GM19452 (cell line): Measurements from ENCODE around the gene TEDDM1.
"Not testable (repeated sequence)": the region's sequence is repeated elsewhere in the genome, so short reads cannot be mapped to it uniquely, and the experiment has no call there.

Experiments
- ATAC-seq: cut with Tn5 transposase; IDR thresholded peaks from one replicate; pipeline ENCODE4 v1.9.1; 2021; ENCODE audit not compliant: unreplicated experiment

Gene TEDDM1

GRCh38 chr1:182383037-182383661, 17.3 kb downstream of the TEDDM1 start:
- ATAC-seq, result no peak

GRCh38 chr1:182381962-182382819, 18.3 kb downstream of the TEDDM1 start:
- no peak for ATAC-seq

DNA sequence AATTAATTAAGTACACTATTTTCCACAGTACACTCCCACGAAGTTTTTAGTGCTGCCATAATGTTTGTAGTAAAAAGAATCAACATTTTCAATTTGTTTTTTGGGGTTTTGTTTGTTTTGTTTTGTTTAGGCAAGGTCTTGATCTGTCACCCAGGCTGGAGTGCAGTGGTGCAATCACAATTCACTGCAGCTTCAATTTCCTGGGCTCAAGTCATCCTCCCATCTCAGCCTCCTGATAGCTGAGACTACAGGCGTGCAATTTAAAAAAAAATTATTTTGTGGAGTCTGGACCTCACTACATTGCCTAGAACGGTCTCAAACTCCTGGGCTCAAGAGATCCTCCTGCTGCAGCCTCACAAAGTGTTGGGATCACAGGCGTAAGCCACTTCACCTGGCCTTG, 20.3 kb downstream of the TEDDM1 start:
- no peak for ATAC-seq

DNA sequence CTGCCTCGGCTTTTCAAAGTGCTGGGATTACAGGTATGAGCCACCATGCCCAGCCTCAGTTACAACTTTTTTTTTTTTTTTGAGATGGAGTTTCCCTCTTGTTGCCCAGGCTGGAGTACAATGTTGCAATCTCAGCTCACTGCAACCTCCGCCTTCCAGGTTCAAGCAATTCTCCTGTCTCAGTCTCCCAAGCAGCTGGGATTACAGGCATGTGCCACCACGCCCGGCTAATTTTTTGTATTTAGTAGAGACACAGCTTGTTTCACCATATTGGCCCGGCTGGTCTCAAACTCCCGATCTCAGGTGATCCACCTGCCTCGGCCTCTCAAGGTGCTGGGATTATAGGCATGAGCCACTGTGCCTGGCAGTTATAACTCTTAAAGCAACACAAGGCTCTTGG, 20.7 kb downstream of the TEDDM1 start:
- not testable (repeated sequence) for ATAC-seq

DNA sequence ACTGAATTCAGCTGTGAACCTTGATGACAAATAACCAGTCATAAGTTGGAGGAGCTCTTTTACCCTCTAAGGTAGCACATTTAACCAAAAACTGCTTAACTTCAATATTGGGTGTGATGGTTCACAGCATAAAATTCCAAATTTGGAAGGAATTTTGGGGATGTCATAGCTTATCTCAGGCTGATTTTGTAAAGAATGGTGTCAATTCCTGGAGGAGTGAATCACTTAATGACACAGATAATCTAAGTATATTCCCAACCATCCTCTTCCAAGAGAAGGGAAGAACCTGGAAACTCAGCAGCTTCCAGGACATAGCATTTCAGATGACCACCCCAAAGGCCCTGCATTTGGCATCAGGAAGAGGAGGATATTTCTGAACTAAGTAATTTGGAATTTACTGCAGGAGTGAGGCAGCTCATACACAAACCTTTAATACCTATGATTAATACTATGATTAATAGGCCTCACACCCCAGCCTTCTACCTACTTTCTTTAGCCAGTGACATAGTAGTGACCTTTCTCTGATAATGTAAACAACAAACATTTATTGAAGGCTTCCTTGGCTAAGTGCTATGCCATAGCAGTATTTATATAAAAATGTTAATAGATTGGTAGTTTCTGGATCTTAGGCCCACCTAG, 23.4 kb downstream of the TEDDM1 start:
- ATAC-seq, result no peak

GRCh38 chr1:182374101-182374834, 26.2 kb downstream of the TEDDM1 start:
- no peak for ATAC-seq

DNA sequence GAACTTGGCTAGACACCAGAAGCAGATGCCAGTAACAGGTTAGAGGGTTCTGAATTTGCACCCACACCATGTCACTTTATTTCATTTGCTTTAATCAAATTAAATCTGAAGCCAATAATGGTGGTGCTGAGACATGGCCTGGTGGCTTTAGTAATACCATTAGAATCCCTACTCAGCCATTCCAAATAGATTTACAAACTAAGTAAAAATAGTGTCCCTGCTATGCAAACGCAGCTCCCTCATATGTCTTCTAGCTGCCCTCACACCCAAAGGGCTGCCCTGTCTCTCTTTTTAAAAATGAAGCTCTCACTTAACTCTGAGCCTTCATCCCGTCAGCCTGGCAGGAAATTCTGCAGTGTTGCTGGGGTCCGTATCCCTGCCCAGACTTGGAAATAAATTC, 29.9 kb downstream of the TEDDM1 start:
- ATAC-seq, result no peak

- ATAC-seq, result no peak
These were observed 31.6 kb downstream of the TEDDM1 start for GRCh38 chr1:182368903-182369302.

DNA sequence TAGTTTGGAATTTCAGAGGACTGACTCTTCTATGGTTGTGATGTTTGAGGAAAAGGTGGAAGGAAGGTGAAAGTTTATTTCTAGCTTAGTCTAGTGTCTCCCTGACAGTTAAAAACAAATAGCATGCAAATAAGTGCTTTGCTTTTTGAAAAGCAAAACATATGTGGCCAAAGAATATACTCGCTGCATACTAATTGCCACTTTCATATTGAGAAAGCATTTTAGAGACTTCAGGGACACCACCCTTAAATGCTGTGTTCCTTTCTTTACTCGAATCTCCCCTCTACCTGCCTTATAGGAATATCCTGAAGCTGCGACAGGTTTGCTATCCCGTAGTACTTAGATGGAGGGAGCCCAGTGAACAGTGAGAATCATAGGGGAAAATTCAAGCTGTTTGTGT, 32.1 kb downstream of the TEDDM1 start:
- ATAC-seq, result no peak

- ATAC-seq, result no peak
These were observed 32.5 kb downstream of the TEDDM1 start for GRCh38 chr1:182367926-182368325.

GRCh38 chr1:182366596-182366995, 33.9 kb downstream of the TEDDM1 start:
- no peak for ATAC-seq

- ATAC-seq, result no peak
These were observed 40.8 kb downstream of the TEDDM1 start for GRCh38 chr1:182359645-182360044.

DNA sequence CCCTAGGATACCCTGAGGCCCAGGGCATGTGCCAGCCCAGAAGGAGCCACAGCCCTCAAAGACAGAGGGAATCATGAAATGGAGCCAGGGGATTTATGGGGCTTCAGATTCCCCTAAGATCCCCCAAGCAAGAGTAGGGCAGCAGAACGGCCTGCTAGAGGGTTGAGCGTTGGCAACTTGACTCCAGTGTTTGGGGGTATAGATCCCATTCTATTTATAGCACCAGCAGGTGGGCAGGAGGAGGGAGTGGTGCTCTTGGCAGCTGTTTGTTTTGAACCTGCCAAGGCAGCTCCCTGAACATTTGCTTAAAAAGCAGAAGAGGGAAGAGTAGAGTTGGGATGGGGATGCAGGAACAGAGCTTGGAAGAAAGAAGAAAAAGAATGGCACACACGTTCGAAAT, 42.6 kb downstream of the TEDDM1 start:
- ATAC-seq, result no peak

GRCh38 chr1:182357171-182357570, 43.3 kb downstream of the TEDDM1 start:
- ATAC-seq, result no peak

GRCh38 chr1:182355723-182356098, 44.8 kb downstream of the TEDDM1 start:
- no peak for ATAC-seq

GRCh38 chr1:182351790-182352364, 48.6 kb downstream of the TEDDM1 start:
- ATAC-seq, result no peak

- ATAC-seq, result no peak
These were observed 49.6 kb downstream of the TEDDM1 start for GRCh38 chr1:182350839-182351238.

DNA sequence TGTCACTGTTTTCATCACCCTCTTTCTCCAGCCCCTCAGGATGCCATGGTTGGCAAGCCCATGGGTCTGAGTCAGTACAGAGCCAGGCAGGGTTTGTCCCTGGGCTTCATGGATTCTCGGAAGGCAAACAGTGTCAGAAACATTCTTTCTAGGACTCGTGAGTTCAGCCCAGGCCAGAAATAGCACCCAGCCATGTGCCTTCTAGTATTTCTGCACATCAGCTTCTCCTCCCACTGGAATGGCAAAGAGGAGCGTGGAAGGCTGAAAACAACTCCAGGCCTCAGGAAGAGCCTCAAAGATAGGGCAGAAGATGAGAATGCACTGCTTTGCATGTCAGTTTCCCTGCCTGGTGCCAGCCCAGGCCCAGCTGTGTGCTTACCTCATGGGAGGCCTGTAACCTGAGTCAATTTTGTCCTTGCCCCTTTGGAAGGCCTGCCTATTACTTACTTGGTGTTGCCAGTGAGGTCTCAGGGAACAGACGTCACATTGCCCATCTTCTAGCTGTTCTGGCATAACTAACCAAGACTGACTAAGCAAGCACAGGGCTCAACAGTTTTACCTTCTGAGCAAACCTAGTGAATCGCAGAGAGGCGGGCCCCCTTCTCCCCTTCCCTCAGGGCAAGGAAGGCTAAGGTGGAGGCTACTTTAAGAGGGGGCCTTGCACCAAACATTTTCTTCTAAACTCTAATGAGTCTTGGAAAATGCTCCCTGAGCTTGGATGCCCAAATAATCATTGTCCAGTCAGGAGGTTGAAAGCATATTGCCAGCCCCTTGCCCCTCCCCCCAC, 51.3 kb downstream of the TEDDM1 start:
- ATAC-seq, result no peak
